Measurements from ENCODE around the gene RAB3C. TPM values are rescaled to one million over a fixed set of nuclear protein-coding genes. Genes with fewer than 3 reads are reported as not detected.
"Not testable (repeated sequence)": the region's sequence is repeated elsewhere in the genome, so short reads cannot be mapped to it uniquely, and the experiment has no call there.

The RAB3C gene
- total RNA-seq, 6 donors from 2014 or later: 0.09 to 1.1 (median 0.87) TPM; not detected in 2

DNA sequence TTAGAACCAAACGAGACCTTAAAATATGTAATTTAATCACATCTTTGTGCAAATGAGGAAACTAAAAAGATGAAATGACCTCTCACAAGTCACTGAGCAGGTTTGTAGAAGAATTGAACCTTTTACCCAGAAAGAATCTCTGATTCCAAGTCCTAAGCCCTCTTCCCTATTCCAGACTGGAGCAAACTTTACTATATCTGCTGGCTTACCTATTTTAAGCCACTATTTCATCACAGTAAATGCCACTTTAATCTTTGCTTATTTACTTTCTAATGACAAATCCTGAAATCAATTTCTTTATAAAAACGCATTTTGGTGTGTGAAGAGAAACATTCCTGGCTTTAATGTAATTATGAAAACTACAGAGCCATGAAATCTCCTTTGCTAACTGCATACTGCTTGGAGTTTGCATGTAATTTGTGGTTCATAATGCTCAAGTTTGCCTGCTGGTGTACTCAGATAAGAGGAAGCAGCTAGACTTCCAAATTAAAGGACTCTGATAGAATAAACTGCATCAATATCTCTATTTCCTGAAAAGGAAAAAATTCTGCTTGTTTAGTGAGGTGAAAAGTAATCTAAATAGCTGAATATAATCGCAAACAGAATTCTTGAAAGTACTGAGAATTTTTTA, 121.2 kb downstream of the RAB3C start:
- TF ChIP-seq, protein P1, sequence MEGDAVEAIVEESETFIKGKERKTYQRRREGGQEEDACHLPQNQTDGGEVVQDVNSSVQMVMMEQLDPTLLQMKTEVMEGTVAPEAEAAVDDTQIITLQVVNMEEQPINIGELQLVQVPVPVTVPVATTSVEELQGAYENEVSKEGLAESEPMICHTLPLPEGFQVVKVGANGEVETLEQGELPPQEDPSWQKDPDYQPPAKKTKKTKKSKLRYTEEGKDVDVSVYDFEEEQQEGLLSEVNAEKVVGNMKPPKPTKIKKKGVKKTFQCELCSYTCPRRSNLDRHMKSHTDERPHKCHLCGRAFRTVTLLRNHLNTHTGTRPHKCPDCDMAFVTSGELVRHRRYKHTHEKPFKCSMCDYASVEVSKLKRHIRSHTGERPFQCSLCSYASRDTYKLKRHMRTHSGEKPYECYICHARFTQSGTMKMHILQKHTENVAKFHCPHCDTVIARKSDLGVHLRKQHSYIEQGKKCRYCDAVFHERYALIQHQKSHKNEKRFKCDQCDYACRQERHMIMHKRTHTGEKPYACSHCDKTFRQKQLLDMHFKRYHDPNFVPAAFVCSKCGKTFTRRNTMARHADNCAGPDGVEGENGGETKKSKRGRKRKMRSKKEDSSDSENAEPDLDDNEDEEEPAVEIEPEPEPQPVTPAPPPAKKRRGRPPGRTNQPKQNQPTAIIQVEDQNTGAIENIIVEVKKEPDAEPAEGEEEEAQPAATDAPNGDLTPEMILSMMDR (IDR thresholded peaks at IDR 0.05): no peak
- TF ChIP-seq EP300 (IDR thresholded peaks at IDR 0.05) (no peak), POLR2AphosphoS5 (IDR thresholded peaks at IDR 0.05) (no peak), POLR2A (IDR thresholded peaks at IDR 0.05) (no peak)
- ATAC-seq (ENCODE audit: low FRiP score in 2 of 2): no peak
- WGBS, 2 donors: 69 to 71% methylated on average over 3 of the region's 3 CpGs

DNA sequence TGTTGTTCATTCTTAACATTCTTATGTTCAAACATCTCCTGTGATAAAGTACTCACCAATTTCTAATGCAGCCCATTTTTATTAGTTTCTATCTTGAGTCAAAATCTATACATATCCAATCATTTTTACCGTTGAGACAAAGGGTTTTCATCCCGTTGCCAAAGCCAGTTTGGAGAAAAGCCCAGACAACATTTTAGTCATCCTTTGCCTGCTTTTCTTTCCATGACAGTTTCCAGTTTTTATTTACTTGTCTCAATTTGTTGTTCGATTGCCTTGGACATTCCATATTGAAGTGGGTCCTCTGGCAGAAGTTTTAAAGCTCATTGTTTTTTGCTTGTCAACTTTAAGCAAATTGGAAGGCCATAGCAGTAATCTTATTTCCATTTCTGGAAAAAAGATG, 123.9 kb downstream of the RAB3C start:
- Histone ChIP-seq H3K27me3 (no peaks in the 10 kb centered on the region), H3K4me3 (no peak overlapping the region), H3K4me1 (no peaks in the 10 kb centered on the region), H3K9me3 (no peaks in the 10 kb centered on the region), H3K27ac (no peak overlapping the region), H3K36me3 (no peaks in the 10 kb centered on the region)
- WGBS, 2 donors: 70 to 75% methylated on average over 3 of the region's 3 CpGs
- DNase-seq: no peak
- TF ChIP-seq POLR2AphosphoS5 (IDR thresholded peaks at IDR 0.05) (no peak), EP300 (IDR thresholded peaks at IDR 0.05) (no peak), POLR2A (IDR thresholded peaks at IDR 0.05) (no peak)
- TF ChIP-seq, protein P1 (IDR thresholded peaks at IDR 0.05): no peak
- ATAC-seq (ENCODE audit: low FRiP score in 2 of 2): no peak

More for the DNA sequence above, 121.2 kb downstream of the RAB3C start:
- H3K27me3 ChIP-seq: no peaks in the 10 kb centered on the region
- H3K4me3 ChIP-seq: no peak overlapping the region
- no peak overlapping the region for H3K27ac ChIP-seq
- DNase-seq: no peak
- no peaks in the 10 kb centered on the region for H3K4me1 ChIP-seq
- no peaks in the 10 kb centered on the region for H3K9me3 ChIP-seq
- H3K36me3 ChIP-seq: no peaks in the 10 kb centered on the region

DNA sequence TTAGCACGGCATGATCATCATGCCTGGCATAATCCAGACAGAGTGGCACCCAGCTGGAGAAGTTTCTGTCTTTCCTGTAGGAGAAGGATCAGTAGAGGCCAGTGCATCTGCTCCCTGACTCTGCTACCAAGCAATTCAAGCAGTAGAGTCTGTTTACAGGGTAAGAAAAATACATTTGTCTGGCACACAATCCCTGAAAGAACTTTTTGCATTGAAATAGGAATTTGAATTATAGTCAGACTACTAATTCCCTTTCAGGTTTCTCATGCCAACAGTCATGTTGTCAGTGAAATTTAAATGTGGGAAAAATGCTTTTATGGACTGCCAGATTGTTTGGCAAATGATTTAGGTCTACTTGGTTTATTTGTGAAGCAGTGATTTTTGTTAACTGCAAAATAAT, 125.6 kb downstream of the RAB3C start:
- Histone ChIP-seq H3K27me3 (no peaks in the 10 kb centered on the region), H3K4me3 (no peak overlapping the region), H3K36me3 (no peaks in the 10 kb centered on the region), H3K9me3 (no peaks in the 10 kb centered on the region), H3K4me1 (no peaks in the 10 kb centered on the region), H3K27ac (no peak overlapping the region)
- 57 to 67% methylated on average over 1 of the region's 1 CpG for WGBS, 2 donors
- DNase-seq: no peak
- no peak for ATAC-seq (ENCODE audit: low FRiP score in 2 of 2)
- TF ChIP-seq POLR2AphosphoS5 (IDR thresholded peaks at IDR 0.05) (no peak), POLR2A (IDR thresholded peaks at IDR 0.05) (no peak), EP300 (IDR thresholded peaks at IDR 0.05) (no peak)
- TF ChIP-seq, protein P1 (IDR thresholded peaks at IDR 0.05): no peak

DNA sequence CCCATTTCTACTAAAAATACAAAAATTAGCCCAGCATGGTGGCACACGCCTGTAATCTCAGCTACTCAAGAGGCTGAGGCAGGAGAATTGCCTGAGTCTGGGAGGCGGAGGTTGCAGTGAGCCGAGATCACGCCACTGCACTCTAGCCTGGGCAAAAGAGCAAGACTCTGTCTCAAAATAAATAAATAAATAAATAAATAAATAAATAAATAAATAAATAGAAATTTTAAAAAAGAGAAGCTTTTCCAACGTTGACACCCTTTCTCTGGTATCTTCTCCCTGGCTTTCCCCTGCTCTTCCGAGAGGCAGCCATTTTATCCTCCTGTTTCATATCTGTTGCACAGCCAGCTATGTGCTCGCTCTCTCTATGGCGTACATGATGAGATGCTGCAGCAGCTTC, 127.5 kb downstream of the RAB3C start:
- WGBS, 2 donors: 95 to 96% methylated on average over 8 of the region's 8 CpGs
- ATAC-seq (ENCODE audit: low FRiP score in 2 of 2); H3K4me3 ChIP-seq; H3K27me3 ChIP-seq; DNase-seq; H3K36me3 ChIP-seq; H3K27ac ChIP-seq; H3K9me3 ChIP-seq; H3K4me1 ChIP-seq: not testable (repeated sequence)

DNA sequence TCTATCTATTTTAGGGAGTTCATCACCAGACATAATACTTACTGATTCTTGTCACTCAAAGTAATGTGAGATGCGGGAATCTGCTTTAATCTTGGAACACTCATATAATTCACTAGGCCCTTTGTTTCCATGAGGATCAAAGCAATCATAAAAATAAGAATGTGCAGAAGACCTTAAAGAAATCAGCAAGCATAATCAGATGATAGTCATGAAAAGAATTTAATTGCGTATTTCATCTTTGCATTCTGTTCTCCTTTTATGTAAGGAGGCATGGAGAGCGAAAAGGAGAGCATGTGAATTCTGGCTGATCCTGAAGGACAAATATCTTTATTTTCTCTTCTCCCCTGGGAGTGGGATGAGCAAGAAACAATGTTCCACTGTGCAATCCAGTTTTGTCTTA, 128.0 kb downstream of the RAB3C start:
- Histone ChIP-seq H3K4me1 (no peaks in the 10 kb centered on the region), H3K36me3 (no peaks in the 10 kb centered on the region), H3K27me3 (no peaks in the 10 kb centered on the region), H3K27ac (no peak overlapping the region), H3K4me3 (no peak overlapping the region), H3K9me3 (peaks cover 0 to 8% (median 2%) of the 10 kb centered on the region in 4 donors)
- 92 to 95% methylated on average over 3 of the region's 3 CpGs for whole genome bisulfite sequencing, 2 donors
- TF ChIP-seq EP300 (IDR thresholded peaks at IDR 0.05): no peak
- DNase-seq (no peak), ATAC-seq (ENCODE audit: low FRiP score in 2 of 2) (no peak)

DNA sequence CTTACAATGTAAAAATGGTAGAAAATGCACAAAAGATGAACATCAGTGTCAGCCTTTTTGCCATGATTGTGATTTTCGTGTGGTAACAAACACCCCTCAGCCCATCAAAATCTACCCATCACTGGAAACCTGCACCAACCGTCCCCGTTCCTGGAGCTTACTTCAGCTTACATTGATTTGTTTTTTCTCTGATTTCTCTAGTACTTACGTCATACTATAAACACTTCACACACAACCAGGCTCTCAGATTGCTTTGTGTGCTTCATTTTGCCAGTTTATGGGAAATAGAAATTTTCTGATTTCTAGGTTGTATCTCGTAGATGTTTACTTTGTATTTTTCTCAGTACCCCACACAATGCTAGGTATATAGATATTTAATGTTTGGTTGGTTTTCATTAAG, 129.1 kb downstream of the RAB3C start:
- no peak for ATAC-seq (ENCODE audit: low FRiP score in 2 of 2)
- H3K9me3 ChIP-seq: peaks cover 0 to 8% (median 2%) of the 10 kb centered on the region in 4 donors
- TF ChIP-seq EP300 (IDR thresholded peaks at IDR 0.05): no peak
- no peak for TF ChIP-seq POLR2A (IDR thresholded peaks at IDR 0.05)
- TF ChIP-seq, protein P1 (IDR thresholded peaks at IDR 0.05): no peak
- TF ChIP-seq POLR2AphosphoS5 (IDR thresholded peaks at IDR 0.05): no peak
- no peaks in the 10 kb centered on the region for H3K27me3 ChIP-seq
- no peak overlapping the region for H3K4me3 ChIP-seq
- no peak for DNase-seq
- H3K4me1 ChIP-seq: no peaks in the 10 kb centered on the region
- H3K27ac ChIP-seq: no peak overlapping the region
- 74 to 77% methylated on average over 5 of the region's 5 CpGs for WGBS, 2 donors
- no peaks in the 10 kb centered on the region for H3K36me3 ChIP-seq
